ENCODE results near the gene C10orf62.
A peak's percentile ranks its signal among the peaks of the same experiment; 100 is the strongest.

C10orf62 gene

DNA sequence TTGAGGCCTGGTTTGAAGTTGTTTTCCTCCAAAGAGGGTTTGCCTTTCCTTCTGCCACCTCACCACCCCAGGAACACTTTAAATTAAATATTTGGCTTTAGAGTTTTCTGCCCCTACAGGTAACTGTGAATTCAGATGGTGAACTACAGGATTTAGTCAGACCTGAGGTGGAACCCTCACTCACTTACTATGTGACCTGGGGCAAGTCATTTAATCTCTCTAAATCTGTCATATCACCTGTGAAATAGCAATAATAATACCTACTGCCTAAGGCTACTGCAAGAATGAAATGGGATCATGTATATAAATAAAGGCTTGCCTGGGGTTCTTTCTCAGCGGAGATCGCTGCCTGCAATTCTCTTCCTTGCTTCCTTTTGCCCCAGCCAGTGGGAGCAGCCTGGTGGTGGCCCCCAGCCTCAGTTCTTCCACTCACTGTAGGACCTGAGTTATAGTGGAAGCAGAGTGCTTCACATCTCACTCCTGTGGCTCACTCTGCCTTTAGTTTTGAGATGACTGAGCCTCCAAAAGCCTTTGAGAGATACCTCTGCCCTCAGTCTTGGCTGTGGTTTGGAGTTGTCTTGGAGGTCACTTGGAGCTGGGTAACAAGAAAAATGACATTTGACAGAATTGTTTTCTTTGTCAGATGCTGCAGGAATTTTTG lies 23.1 kb upstream of the C10orf62 start:
- Histone ChIP-seq H3K36me3 (ENCODE audit: control insufficient read depth in 2 of 2, insufficient read depth in 2 of 2, low read length in 2 of 2) (peaks cover 3 to 15% of the 10 kb centered on the region in 2 donors), H3K4me3 (ENCODE audit: low read length in 2 of 2) (no peak overlapping the region), H3K4me1 (ENCODE audit: control insufficient read depth, insufficient read depth, low read length) (no peaks in the 10 kb centered on the region), H3K9ac (ENCODE audit: low read length in 2 of 2) (no peak overlapping the region), H3K27me3 (ENCODE audit: control insufficient read depth in 1 of 2, insufficient read depth in 2 of 2, low read length in 2 of 2) (no peaks in the 10 kb centered on the region), H3K9me3 (ENCODE audit: control insufficient read depth in 2 of 2, low read length in 2 of 2) (no peaks in the 10 kb centered on the region), H3K27ac (ENCODE audit: low read length) (no peak overlapping the region)

DNA sequence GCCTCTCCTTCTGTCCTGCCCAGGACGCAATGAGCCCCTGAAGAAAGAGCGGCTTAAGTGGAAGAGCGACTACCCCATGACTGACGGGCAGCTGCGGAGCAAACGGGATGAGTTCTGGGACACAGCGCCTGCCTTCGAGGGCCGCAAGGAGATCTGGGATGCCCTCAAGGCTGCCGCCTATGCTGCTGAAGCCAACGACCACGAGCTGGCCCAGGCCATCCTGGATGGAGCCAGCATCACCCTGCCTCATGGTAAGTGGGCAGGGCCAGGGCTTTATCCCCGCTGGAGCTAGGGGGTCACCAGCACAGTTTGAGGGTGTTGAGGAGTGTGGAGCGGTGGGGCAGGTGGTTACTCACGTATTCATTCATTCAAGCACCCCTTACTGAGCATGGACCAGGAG lies 21.6 kb upstream of the C10orf62 start:
- Histone ChIP-seq H3K4me3 (ENCODE audit: low read length in 2 of 2) (no peak overlapping the region), H3K4me1 (ENCODE audit: control insufficient read depth, insufficient read depth, low read length) (peaks cover 14% of the 10 kb centered on the region), H3K36me3 (ENCODE audit: control insufficient read depth in 2 of 2, insufficient read depth in 2 of 2, low read length in 2 of 2) (peaks cover 3 to 15% of the 10 kb centered on the region in 2 donors), H3K9ac (ENCODE audit: low read length in 2 of 2) (no peak overlapping the region), H3K9me3 (ENCODE audit: control insufficient read depth in 2 of 2, low read length in 2 of 2) (no peaks in the 10 kb centered on the region), H3K27ac (ENCODE audit: low read length) (no peak overlapping the region), H3K27me3 (ENCODE audit: control insufficient read depth in 1 of 2, insufficient read depth in 2 of 2, low read length in 2 of 2) (no peaks in the 10 kb centered on the region)

- Histone ChIP-seq H3K27ac (ENCODE audit: low read length) (no peak overlapping the region), H3K9me3 (ENCODE audit: control insufficient read depth in 2 of 2, low read length in 2 of 2) (no peaks in the 10 kb centered on the region), H3K9ac (ENCODE audit: low read length in 2 of 2) (no peak overlapping the region), H3K36me3 (ENCODE audit: control insufficient read depth in 2 of 2, insufficient read depth in 2 of 2, low read length in 2 of 2) (peaks cover 3 to 15% of the 10 kb centered on the region in 2 donors), H3K27me3 (ENCODE audit: control insufficient read depth in 1 of 2, insufficient read depth in 2 of 2, low read length in 2 of 2) (no peaks in the 10 kb centered on the region), H3K4me1 (ENCODE audit: control insufficient read depth, insufficient read depth, low read length) (peaks cover 24% of the 10 kb centered on the region), H3K4me3 (ENCODE audit: low read length in 2 of 2) (no peak overlapping the region)
Observed at GRCh38 chr10:97570146-97570788, 19.3 kb upstream of the C10orf62 start.

GRCh38 chr10:97570789-97571471 lies 18.6 kb upstream of the C10orf62 start:
- Histone ChIP-seq H3K4me1 (ENCODE audit: control insufficient read depth, insufficient read depth, low read length) (peaks cover 24% of the 10 kb centered on the region), H3K9me3 (ENCODE audit: control insufficient read depth in 2 of 2, low read length in 2 of 2) (no peaks in the 10 kb centered on the region), H3K4me3 (ENCODE audit: low read length in 2 of 2) (no peak overlapping the region), H3K36me3 (ENCODE audit: control insufficient read depth in 2 of 2, insufficient read depth in 2 of 2, low read length in 2 of 2) (peaks cover 3 to 15% of the 10 kb centered on the region in 2 donors), H3K27ac (ENCODE audit: low read length) (no peak overlapping the region), H3K9ac (ENCODE audit: low read length in 2 of 2) (no peak overlapping the region), H3K27me3 (ENCODE audit: control insufficient read depth in 1 of 2, insufficient read depth in 2 of 2, low read length in 2 of 2) (no peaks in the 10 kb centered on the region)

DNA sequence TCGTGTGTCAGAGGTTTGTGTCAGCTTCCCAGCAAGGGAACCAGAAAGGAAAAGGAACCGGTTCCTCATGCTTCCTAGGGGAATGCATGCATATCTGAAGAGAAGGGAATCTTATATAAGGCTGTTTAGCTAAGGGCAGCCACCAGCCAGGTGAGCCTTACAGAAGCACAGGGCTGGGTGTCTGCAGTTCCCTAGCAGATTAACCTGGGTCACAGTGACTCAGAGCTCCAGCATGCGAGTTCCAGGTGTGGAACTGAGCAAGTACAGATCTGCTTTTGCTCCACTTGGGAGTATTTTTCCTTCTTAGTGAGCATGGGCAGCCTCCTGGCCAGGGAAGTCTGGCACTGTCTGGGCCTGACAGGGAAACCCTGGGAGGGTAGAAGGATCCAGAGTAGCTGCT lies 17.9 kb upstream of the C10orf62 start:
- Histone ChIP-seq H3K9me3 (ENCODE audit: control insufficient read depth in 2 of 2, low read length in 2 of 2) (no peaks in the 10 kb centered on the region), H3K27ac (ENCODE audit: low read length) (peak overlapping the region; percentile 2), H3K27me3 (ENCODE audit: control insufficient read depth in 1 of 2, insufficient read depth in 2 of 2, low read length in 2 of 2) (no peaks in the 10 kb centered on the region), H3K4me1 (ENCODE audit: control insufficient read depth, insufficient read depth, low read length) (peaks cover 24% of the 10 kb centered on the region), H3K36me3 (ENCODE audit: control insufficient read depth in 2 of 2, insufficient read depth in 2 of 2, low read length in 2 of 2) (peaks cover 3 to 15% of the 10 kb centered on the region in 2 donors), H3K9ac (ENCODE audit: low read length in 2 of 2) (no peak overlapping the region), H3K4me3 (ENCODE audit: low read length in 2 of 2) (no peak overlapping the region)

- Histone ChIP-seq H3K27ac (ENCODE audit: low read length) (peak within 1 kb of the TSS; percentile 2), H3K4me3 (ENCODE audit: low read length in 2 of 2) (no peak within 1 kb of the TSS)
Observed at GRCh38 chr10:97572214-97572989, 17.1 kb upstream of the C10orf62 start, which contains the start of gene ANKRD2. TSS of gene ANKRD2 (plus strand) at chr10:97572779. CDS start at chr10:97572789, 10 bp downstream.

GRCh38 chr10:97573021-97573420 lies 16.5 kb upstream of the C10orf62 start:
- H3K4me3 ChIP-seq (ENCODE audit: low read length in 2 of 2), result no peak overlapping the region
- H3K9me3 ChIP-seq (ENCODE audit: control insufficient read depth in 2 of 2, low read length in 2 of 2), result no peaks in the 10 kb centered on the region
- H3K4me1 ChIP-seq (ENCODE audit: control insufficient read depth, insufficient read depth, low read length), result peaks cover 24% of the 10 kb centered on the region
- H3K27ac ChIP-seq (ENCODE audit: low read length), result no peak overlapping the region
- no peak overlapping the region for H3K9ac ChIP-seq (ENCODE audit: low read length in 2 of 2)
- no peaks in the 10 kb centered on the region for H3K27me3 ChIP-seq (ENCODE audit: control insufficient read depth in 1 of 2, insufficient read depth in 2 of 2, low read length in 2 of 2)
- peaks cover 3 to 14% of the 10 kb centered on the region in 2 donors for H3K36me3 ChIP-seq (ENCODE audit: control insufficient read depth in 2 of 2, insufficient read depth in 2 of 2, low read length in 2 of 2)

More at GRCh38 chr10:97572214-97572989, 17.1 kb upstream of the C10orf62 start, which contains the start of gene ANKRD2:
- H3K9me3 ChIP-seq (ENCODE audit: control insufficient read depth in 2 of 2, low read length in 2 of 2), result no peaks in the 10 kb centered on the region
- no peaks in the 10 kb centered on the region for H3K27me3 ChIP-seq (ENCODE audit: control insufficient read depth in 1 of 2, insufficient read depth in 2 of 2, low read length in 2 of 2)
- peaks cover 24% of the 10 kb centered on the region for H3K4me1 ChIP-seq (ENCODE audit: control insufficient read depth, insufficient read depth, low read length)
- peak within 1 kb of the TSS in 1 of 2 donors; percentile 21 for H3K9ac ChIP-seq (ENCODE audit: low read length in 2 of 2)
- peaks cover 3 to 15% of the 10 kb centered on the region in 2 donors for H3K36me3 ChIP-seq (ENCODE audit: control insufficient read depth in 2 of 2, insufficient read depth in 2 of 2, low read length in 2 of 2)

DNA sequence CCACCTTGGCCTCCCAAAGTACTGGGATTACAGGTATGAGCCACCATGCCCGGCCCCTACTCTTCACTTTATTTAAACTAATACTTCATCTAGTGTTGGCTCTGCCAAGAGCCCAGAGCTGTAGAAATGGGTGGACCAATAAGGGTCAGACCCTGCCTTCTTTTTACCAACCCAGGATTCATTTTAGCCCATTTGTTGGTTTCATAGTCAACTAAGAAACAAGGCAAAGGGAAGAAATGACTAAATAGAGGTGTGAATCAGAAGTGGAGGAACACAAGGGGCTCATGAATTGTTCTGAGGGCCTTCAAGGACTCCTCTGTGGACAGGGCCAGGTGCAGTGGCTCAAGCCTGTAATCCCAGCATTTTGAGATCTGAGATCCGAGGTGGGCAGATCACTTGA lies 15.8 kb upstream of the C10orf62 start:
- Histone ChIP-seq H3K36me3 (ENCODE audit: control insufficient read depth in 2 of 2, insufficient read depth in 2 of 2, low read length in 2 of 2) (peaks cover 3 to 13% of the 10 kb centered on the region in 2 donors), H3K27ac (ENCODE audit: low read length) (no peak overlapping the region), H3K4me1 (ENCODE audit: control insufficient read depth, insufficient read depth, low read length) (peaks cover 24% of the 10 kb centered on the region), H3K27me3 (ENCODE audit: control insufficient read depth in 1 of 2, insufficient read depth in 2 of 2, low read length in 2 of 2) (no peaks in the 10 kb centered on the region), H3K9ac (ENCODE audit: low read length in 2 of 2) (no peak overlapping the region), H3K4me3 (ENCODE audit: low read length in 2 of 2) (no peak overlapping the region), H3K9me3 (ENCODE audit: control insufficient read depth in 2 of 2, low read length in 2 of 2) (no peaks in the 10 kb centered on the region)

- H3K27ac ChIP-seq (ENCODE audit: low read length), result peak overlapping the region; percentile 49
- H3K9ac ChIP-seq (ENCODE audit: low read length in 2 of 2), result peak overlapping the region in 1 of 2 donors; percentile 13
- no peak overlapping the region for H3K4me3 ChIP-seq (ENCODE audit: low read length in 2 of 2)
- H3K36me3 ChIP-seq (ENCODE audit: control insufficient read depth in 2 of 2, insufficient read depth in 2 of 2, low read length in 2 of 2), result peaks cover 0 to 9% of the 10 kb centered on the region in 2 donors
- H3K9me3 ChIP-seq (ENCODE audit: control insufficient read depth in 2 of 2, low read length in 2 of 2), result no peaks in the 10 kb centered on the region
- H3K4me1 ChIP-seq (ENCODE audit: control insufficient read depth, insufficient read depth, low read length), result peaks cover 24% of the 10 kb centered on the region
- H3K27me3 ChIP-seq (ENCODE audit: control insufficient read depth in 1 of 2, insufficient read depth in 2 of 2, low read length in 2 of 2), result no peaks in the 10 kb centered on the region
Observed at GRCh38 chr10:97574374-97575126, 15.0 kb upstream of the C10orf62 start.

Measured in stomach smooth muscle (tissue), 2 donors.